ENCODE measurements around the gene VPS13D. TPM values are rescaled to one million over a fixed set of nuclear protein-coding genes. Genes with fewer than 3 reads are reported as not detected.
"Not testable (repeated sequence)": the region's sequence is repeated elsewhere in the genome, so short reads cannot be mapped to it uniquely, and the experiment has no call there.

Gene VPS13D
- total RNA-seq, 4 donors from 2014 or later, result 94.4 to 472 (median 163) TPM

DNA sequence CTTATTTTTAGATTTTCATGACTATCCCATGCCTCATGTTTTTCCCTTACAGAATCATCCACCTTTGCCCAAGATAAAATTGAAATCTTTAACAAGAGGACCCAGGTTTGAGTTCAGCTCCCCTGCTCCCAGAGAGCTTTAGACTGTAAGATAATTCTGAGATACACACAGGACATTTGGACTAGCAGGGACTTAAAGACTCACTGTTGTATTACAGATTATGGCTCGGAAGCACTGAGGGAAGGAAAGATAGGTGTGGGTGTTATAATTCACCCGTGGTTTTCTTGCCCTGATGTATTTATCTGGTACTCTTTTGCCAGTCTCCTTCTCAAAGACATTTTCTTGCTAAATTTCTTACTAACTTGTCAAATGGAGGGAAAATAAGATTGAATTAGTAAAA is 238.5 kb downstream of the VPS13D start:
- no peaks in the 10 kb centered on the region for H3K27me3 ChIP-seq
- WGBS, result 98% methylated on average over 2 of the region's 2 CpGs
- peaks cover 4% of the 10 kb centered on the region for H3K4me1 ChIP-seq
- DNase-seq (ENCODE audit: low spot score in 2 of 2), result no peak
- H3K27ac ChIP-seq, result no peak overlapping the region
- TF ChIP-seq POLR2AphosphoS5 (IDR thresholded peaks at IDR 0.05) (no peak), POLR2A (IDR thresholded peaks at IDR 0.05) (no peak), EP300 (IDR thresholded peaks at IDR 0.05) (no peak), CTCF (IDR thresholded peaks at IDR 0.05) (no peak)
- H3K4me3 ChIP-seq, result no peak overlapping the region
- H3K9me3 ChIP-seq, result no peaks in the 10 kb centered on the region
- peaks cover 4% of the 10 kb centered on the region for H3K36me3 ChIP-seq

- WGBS, result 78% methylated on average over 6 of the region's 6 CpGs
- H3K27me3 ChIP-seq, result no peaks in the 10 kb centered on the region
- H3K27ac ChIP-seq, result no peak overlapping the region
- H3K4me3 ChIP-seq, result no peak overlapping the region
- H3K4me1 ChIP-seq, result peaks cover 5% of the 10 kb centered on the region
- DNase-seq (ENCODE audit: low spot score in 2 of 2), result no peak
- H3K9me3 ChIP-seq, result no peaks in the 10 kb centered on the region
- TF ChIP-seq CTCF (IDR thresholded peaks at IDR 0.05), result no peak
- no peak for TF ChIP-seq POLR2A (IDR thresholded peaks at IDR 0.05)
- no peak for TF ChIP-seq EP300 (IDR thresholded peaks at IDR 0.05)
- TF ChIP-seq POLR2AphosphoS5 (IDR thresholded peaks at IDR 0.05), result no peak
- peaks cover 3% of the 10 kb centered on the region for H3K36me3 ChIP-seq
Observed at GRCh38 chr1:12469493-12469892, 239.7 kb downstream of the VPS13D start.

DNA sequence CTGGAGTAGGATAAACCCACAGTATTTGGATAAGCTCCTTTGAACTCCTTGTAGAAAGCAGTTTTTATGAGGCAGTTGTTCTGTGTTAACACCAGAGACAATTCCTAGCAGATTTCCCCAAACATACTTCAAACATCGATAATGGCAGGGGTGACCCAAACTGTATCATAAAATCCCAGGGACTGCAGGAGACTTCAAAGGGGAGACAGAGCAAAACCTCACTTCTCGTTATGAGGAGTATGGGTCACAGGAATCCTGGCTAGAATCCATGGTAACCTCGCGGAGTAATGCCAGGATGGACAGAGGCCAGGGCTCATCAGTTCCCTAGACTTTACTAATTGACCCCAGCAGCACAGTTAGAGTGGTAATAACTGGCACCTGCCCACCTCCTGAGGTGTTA is 240.2 kb downstream of the VPS13D start:
- Histone ChIP-seq H3K9me3 (no peaks in the 10 kb centered on the region), H3K4me1 (peaks cover 10% of the 10 kb centered on the region), H3K27me3 (no peaks in the 10 kb centered on the region), H3K36me3 (peaks cover 3% of the 10 kb centered on the region), H3K27ac (no peak overlapping the region), H3K4me3 (no peak overlapping the region)
- WGBS, result 70% methylated on average over 4 of the region's 4 CpGs
- TF ChIP-seq CTCF (IDR thresholded peaks at IDR 0.05) (no peak), POLR2AphosphoS5 (IDR thresholded peaks at IDR 0.05) (no peak), POLR2A (IDR thresholded peaks at IDR 0.05) (no peak), EP300 (IDR thresholded peaks at IDR 0.05) (no peak)
- no peak for DNase-seq (ENCODE audit: low spot score in 2 of 2)

DNA sequence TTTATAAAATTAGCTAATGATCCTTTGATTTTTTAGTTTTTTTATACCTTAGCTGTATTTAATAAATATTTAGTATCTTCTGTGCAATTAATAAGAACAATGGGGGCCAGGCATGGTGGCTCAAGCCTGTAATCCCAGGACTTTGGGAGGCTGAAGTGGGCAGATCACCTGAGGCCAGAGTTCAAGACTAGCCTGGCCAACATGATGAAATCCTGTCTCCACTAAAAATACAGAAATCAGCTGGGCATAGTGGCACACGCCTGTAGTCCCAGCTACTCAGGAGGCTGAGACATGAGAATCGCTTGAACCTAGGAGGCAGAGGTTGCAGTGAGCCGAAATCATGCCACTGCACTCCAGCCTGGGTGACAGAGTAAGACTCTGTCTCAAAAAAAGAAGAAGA is 241.1 kb downstream of the VPS13D start:
- H3K36me3 ChIP-seq; DNase-seq (ENCODE audit: low spot score in 2 of 2); H3K9me3 ChIP-seq; H3K4me3 ChIP-seq; H3K27me3 ChIP-seq; H3K27ac ChIP-seq: not testable (repeated sequence)
- peaks cover 14% of the 10 kb centered on the region for H3K4me1 ChIP-seq
- 93% methylated on average over 3 of the region's 3 CpGs for WGBS

DNA sequence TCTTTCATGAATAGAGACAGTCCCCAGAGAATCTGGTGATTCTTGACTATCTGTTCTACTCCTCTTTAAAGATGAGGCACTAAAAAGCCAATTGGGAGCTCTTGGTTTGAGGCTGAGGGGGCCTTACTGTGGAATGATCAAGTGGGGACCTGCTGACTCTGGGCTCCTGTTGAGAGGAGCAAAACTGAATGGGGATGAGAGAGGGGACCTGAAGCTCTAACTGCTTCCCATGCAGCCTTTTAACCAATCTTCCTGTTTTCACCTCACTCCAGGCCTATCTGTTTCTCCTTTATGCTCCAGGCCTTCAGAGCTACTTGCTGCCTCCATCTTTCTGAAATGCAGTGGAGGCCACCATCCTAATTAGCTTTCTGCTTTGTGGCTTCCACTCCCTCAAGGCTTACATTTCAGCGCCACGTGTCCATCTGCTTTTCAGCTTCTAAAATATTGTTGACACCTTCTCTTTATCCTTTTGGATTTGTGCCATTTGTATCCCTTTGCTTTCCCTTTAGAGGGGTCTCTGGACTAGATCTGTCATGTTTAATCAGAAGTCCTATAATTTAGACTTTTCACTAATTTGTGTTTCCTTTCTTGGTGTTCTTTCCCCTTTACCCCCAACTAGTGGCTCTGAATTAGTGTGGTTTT is 242.4 kb downstream of the VPS13D start:
- TF ChIP-seq POLR2AphosphoS5 (IDR thresholded peaks at IDR 0.05) (no peak), EP300 (IDR thresholded peaks at IDR 0.05) (no peak), POLR2A (IDR thresholded peaks at IDR 0.05) (no peak), CTCF (IDR thresholded peaks at IDR 0.05) (no peak)
- no peaks in the 10 kb centered on the region for H3K36me3 ChIP-seq
- WGBS, result 95% methylated on average over 2 of the region's 2 CpGs
- H3K27ac ChIP-seq, result no peak overlapping the region
- no peaks in the 10 kb centered on the region for H3K27me3 ChIP-seq
- H3K9me3 ChIP-seq, result no peaks in the 10 kb centered on the region
- DNase-seq (ENCODE audit: low spot score in 2 of 2), result no peak
- peaks cover 20% of the 10 kb centered on the region for H3K4me1 ChIP-seq
- no peak overlapping the region for H3K4me3 ChIP-seq
